ENCODE measurements around the gene FLNC.

FLNC gene

DNA sequence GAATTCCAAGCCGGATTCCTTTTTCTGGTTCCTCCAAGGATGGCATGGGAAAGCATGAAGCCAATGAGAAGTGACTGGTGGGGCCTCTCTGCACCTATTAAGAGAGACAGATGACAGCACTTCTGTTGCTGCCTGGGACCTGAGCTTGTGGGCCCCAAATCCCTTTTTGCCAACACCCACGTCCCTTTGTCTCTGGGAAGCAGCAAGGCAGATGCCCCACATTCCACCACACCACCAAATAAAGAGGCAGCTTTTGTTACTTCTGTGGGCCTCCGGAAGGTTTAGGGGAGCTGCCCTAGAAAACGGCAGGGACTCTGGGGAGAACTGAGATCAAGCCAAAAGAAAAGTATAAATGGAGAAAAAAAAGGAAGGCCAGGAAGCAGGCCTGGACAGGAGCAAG, 35.1 kb upstream of the FLNC start:
- H3K27ac ChIP-seq: no peak overlapping the region
- TF ChIP-seq, protein P1, sequence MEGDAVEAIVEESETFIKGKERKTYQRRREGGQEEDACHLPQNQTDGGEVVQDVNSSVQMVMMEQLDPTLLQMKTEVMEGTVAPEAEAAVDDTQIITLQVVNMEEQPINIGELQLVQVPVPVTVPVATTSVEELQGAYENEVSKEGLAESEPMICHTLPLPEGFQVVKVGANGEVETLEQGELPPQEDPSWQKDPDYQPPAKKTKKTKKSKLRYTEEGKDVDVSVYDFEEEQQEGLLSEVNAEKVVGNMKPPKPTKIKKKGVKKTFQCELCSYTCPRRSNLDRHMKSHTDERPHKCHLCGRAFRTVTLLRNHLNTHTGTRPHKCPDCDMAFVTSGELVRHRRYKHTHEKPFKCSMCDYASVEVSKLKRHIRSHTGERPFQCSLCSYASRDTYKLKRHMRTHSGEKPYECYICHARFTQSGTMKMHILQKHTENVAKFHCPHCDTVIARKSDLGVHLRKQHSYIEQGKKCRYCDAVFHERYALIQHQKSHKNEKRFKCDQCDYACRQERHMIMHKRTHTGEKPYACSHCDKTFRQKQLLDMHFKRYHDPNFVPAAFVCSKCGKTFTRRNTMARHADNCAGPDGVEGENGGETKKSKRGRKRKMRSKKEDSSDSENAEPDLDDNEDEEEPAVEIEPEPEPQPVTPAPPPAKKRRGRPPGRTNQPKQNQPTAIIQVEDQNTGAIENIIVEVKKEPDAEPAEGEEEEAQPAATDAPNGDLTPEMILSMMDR (IDR thresholded peaks at IDR 0.05): no peak
- no peak for TF ChIP-seq ZFX (IDR thresholded peaks at IDR 0.05; ENCODE audit: borderline replicate concordance)

DNA sequence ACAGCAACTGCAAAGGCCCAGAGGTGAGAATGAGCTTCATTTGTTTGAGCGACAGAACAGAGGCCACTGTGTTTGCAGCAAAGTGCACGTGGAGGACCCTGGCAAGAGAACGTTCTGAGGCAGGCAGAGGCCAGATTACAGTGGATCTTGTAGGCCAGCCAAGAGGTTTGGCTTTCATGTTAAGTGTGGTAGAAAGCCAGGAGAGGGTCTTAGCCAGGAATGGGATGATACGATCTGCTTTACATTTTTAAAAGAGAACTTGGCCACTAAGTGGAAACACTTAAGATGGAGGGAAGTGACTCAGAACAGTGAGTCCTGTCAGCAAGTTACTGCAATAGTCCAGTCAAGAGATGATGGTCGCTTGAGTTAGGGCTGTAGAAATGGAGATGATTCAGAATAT, 33.9 kb upstream of the FLNC start:
- TF ChIP-seq ZFX (IDR thresholded peaks at IDR 0.05; ENCODE audit: borderline replicate concordance): no peak
- TF ChIP-seq, protein P1 (IDR thresholded peaks at IDR 0.05): no peak
- no peak overlapping the region for H3K27ac ChIP-seq

DNA sequence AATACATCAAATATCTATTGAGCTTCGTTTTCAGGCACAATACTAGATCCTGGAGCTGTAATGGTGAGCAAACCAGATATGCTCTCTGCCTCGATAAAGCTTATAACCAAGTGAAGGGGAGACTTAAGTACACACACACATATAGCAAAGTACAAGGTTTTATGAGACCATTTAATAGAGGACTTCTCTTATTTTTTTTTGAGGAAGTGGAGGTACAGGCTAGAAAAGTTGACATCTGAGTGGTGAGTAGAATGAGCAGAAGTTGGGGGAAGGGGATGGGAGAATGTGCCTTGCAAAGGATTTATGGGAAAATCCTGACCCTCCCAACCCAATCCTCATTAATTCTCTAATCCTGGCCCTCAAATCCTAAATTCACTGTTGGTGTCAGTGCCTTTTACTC, 30.8 kb upstream of the FLNC start:
- no peak for TF ChIP-seq ZFX (IDR thresholded peaks at IDR 0.05; ENCODE audit: borderline replicate concordance)
- TF ChIP-seq, protein P1 (IDR thresholded peaks at IDR 0.05): no peak
- H3K27ac ChIP-seq: no peak overlapping the region

DNA sequence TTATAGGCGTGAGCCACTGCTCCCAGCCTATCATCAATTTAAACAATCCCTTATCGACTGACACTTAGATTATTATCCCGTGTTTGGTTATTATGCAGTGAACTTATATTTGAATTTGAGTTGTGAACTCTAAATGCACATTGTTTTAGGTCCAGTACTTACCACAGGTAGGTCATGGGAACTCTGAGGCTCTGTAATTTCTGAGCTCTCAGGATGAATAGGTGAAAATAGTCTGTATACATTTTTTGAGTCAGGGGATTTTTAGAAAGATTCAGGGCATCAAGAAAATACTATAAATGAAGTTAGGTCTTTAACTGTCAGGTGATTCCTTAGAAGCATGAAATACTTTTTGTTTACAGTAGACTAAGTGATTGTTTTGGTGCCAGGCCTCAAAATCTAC, 29.6 kb upstream of the FLNC start:
- no peak overlapping the region for H3K27ac ChIP-seq
- no peak for TF ChIP-seq ZFX (IDR thresholded peaks at IDR 0.05; ENCODE audit: borderline replicate concordance)
- TF ChIP-seq, protein P1 (IDR thresholded peaks at IDR 0.05): no peak

DNA sequence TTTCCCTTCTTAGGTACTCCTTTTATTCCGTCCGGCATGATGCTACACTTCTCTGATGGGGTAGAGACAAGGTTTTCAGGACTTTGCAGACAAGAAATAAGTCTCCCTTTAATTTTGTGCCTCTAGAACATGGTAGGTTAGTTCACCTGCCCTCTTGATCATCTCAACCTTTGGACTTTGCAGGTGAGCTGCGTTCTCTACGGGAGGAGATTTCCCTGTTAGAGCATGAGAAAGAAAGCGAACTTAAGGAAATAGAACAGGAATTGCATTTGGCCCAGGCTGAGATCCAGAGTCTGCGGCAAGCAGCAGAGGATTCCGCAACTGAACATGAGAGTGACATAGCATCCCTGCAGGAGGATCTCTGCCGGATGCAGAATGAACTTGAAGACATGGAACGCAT, 29.2 kb upstream of the FLNC start:
- no peak for TF ChIP-seq ZFX (IDR thresholded peaks at IDR 0.05; ENCODE audit: borderline replicate concordance)
- TF ChIP-seq, protein P1 (IDR thresholded peaks at IDR 0.05): no peak
- H3K27ac ChIP-seq: no peak overlapping the region

DNA sequence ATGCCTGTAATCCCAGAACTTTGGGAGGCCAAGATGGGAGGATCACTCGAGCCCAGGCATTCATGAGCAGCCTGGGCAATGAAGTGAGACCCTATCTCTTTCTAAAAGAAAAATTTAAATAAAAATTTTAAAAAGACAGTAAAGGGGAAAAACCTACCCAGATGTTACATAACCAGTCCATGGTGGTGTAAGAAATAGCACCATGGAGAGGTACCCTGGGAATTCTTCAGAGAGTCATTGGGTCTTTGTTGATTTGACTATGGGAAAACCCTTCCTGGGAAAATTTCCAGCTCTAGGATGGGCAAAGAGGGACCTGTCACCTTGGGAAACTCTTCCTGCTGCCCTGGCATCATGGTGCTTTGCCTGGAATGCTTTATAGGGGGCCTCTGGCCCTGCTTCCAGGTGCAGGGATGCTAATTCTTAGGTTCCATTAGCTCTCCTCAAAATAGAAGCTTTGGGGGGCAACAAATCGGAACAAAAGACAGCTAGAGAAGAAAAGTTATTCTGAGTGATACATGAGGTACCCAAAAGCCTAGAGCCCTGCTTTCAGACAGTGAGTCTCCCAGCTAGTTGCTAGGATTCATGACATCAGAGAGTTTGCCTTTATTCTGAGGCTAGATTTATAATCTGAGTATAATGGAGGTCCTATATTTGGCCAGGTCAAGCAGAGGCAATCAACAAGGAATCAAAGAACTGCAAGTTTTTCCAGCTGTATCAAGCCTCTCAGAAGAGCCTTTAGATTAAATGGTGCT, 28.4 kb upstream of the FLNC start:
- no peak overlapping the region for H3K27ac ChIP-seq
- no peak for TF ChIP-seq ZFX (IDR thresholded peaks at IDR 0.05; ENCODE audit: borderline replicate concordance)
- TF ChIP-seq, protein P1 (IDR thresholded peaks at IDR 0.05): no peak

DNA sequence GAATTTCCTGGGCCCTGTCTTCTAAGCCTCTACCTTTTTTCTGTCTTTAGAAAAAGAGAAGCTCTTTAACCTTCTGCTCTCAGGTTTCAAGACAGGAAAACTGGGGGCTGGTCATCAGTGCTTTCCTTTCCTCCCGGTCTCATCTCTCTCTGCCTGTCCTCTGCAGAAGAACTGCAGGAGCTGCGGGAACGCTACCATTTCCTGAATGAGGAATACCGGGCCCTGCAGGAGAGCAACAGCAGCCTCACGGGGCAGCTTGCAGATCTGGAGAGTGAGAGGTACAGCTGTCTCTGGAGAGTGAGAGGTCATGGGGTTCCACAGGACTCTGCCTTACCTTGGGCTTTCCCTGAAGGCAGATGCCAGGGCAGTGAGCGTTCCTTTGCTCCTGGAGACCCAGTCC, 25.7 kb upstream of the FLNC start:
- no peak overlapping the region for H3K27ac ChIP-seq
- no peak for TF ChIP-seq ZFX (IDR thresholded peaks at IDR 0.05; ENCODE audit: borderline replicate concordance)
- TF ChIP-seq, protein P1 (IDR thresholded peaks at IDR 0.05): no peak

All from 22Rv1 (cell line).